ENCODE measurements around the gene SH3BP4. TPM values are rescaled to one million over a fixed set of nuclear protein-coding genes. Genes with fewer than 3 reads are reported as not detected.

Gene SH3BP4
- total and polyA plus RNA-seq, 2 of the 8 experiments (the other 6 are each of a cell fraction or from before 2014, with no cell fraction given): 28.3 to 35.4 TPM

DNA sequence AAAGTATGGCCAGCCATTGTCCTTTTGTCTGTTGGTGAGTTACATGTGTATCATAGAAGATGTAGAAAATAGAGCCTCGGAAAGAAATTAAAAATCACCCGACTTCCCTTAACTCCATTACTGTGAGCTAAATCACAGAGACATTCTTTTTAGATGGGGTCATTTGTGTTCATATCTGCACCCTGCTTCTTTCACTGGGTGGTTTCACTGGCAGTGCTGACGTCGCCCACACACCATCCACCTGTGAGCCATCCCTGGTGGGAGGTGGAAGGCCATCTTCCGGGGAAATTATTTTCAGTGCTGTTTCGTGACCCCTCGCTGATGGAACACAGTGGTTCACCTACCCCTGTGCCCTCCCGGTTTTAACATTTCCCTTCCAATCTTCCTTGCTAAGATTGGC is 21.2 kb downstream of the SH3BP4 start:
- peaks cover 28% of the 10 kb centered on the region for H3K79me1 ChIP-seq (ENCODE audit: low read depth, low read length)
- no peak overlapping the region for H2BK120ac ChIP-seq (replicated peaks; ENCODE audit: low read depth, low read length)
- no peaks in the 10 kb centered on the region for H3K27me3 ChIP-seq (replicated peaks in 1 of 4; ENCODE audit: control insufficient read depth in 3 of 4, extremely low read depth in 1 of 4, insufficient read depth in 3 of 4, low read length in 3 of 4)
- peaks cover 6% of the 10 kb centered on the region for H3K23me2 ChIP-seq (ENCODE audit: low read depth, low read length)
- DNase-seq (ENCODE audit: low read depth in 1 of 2, low spot score in 2 of 2) (no peak), FAIRE-seq (no peak)
- TF ChIP-seq SP1 (IDR thresholded peaks at IDR 0.05; ENCODE audit: low read depth, low read length): no peak
- TF ChIP-seq EZH2 (IDR thresholded peaks at IDR 0.05; ENCODE audit: low read depth, low read length, severe bottlenecking): no peak
- TF ChIP-seq KDM1A (IDR thresholded peaks at IDR 0.05; ENCODE audit: borderline replicate concordance, low read length): no peak
- no peak for TF ChIP-seq GTF2F1 (IDR thresholded peaks at IDR 0.05; ENCODE audit: borderline replicate concordance, low read depth, low read length)
- TF ChIP-seq, protein P1, sequence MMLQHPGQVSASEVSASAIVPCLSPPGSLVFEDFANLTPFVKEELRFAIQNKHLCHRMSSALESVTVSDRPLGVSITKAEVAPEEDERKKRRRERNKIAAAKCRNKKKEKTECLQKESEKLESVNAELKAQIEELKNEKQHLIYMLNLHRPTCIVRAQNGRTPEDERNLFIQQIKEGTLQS (IDR thresholded peaks at IDR 0.05; ENCODE audit: insufficient read depth, low read depth, low read length): no peak
- no peak for TF ChIP-seq TAF1 (IDR thresholded peaks at IDR 0.05; ENCODE audit: low read depth, low read length)
- no peak for TF ChIP-seq MAFK (IDR thresholded peaks at IDR 0.05; ENCODE audit: low read depth, low read length)
- TF ChIP-seq BCL11A (IDR thresholded peaks at IDR 0.05; ENCODE audit: low read depth in 2 of 2, low read length in 2 of 2): no peak
- no peak for TF ChIP-seq CREB1 (IDR thresholded peaks at IDR 0.05)
- no peak for TF ChIP-seq NRF1 (IDR thresholded peaks at IDR 0.05; ENCODE audit: low read depth, low read length)
- TF ChIP-seq POU5F1 (IDR thresholded peaks at IDR 0.05; ENCODE audit: low read depth, low read length): no peak
- TF ChIP-seq ASH2L (IDR thresholded peaks at IDR 0.05; ENCODE audit: low read length): no peak
- TF ChIP-seq SRF (IDR thresholded peaks at IDR 0.05; ENCODE audit: low read depth, low read length): no peak
- H3K4ac ChIP-seq (replicated peaks; ENCODE audit: insufficient read length, low read depth, low read length): no peak overlapping the region
- no peak overlapping the region for H2BK15ac ChIP-seq (ENCODE audit: low read length)
- H3K9me3 ChIP-seq (ENCODE audit: insufficient read depth in 2 of 2, low read depth in 1 of 2, low read length in 1 of 2): no peaks in the 10 kb centered on the region
- CTCF ChIA-PET (ENCODE audit: partially characterized antibody): interaction anchor here (0.6 to 1.2 kb wide), 6 partner anchors 10 to 609 kb away, joined by 3 to 6 read pairs (median 4); no protein-coding TSS in a partner anchor
- H3K18ac ChIP-seq (ENCODE audit: extremely low read depth, low read length): no peak overlapping the region
- peaks cover 13 to 94% of the 10 kb centered on the region in 2 experiments for H3K79me2 ChIP-seq (ENCODE audit: control insufficient read depth in 1 of 2, insufficient read depth in 2 of 2, low read length in 2 of 2)
- no peak overlapping the region for H2BK12ac ChIP-seq (ENCODE audit: low read depth, low read length)
- peak overlapping the region; percentile 40; the same call in 1 of the 2 replicates for H3K27ac ChIP-seq (ENCODE audit: low read depth, low read length)
- no peak overlapping the region for H3K14ac ChIP-seq (ENCODE audit: insufficient read length)
- H2BK5ac ChIP-seq (ENCODE audit: low read depth, low read length): no peak overlapping the region
- H3K56ac ChIP-seq (replicated peaks; ENCODE audit: insufficient read length, low read depth, low read length): no peak overlapping the region
- no peak overlapping the region for H3K4me2 ChIP-seq (ENCODE audit: insufficient read depth in 1 of 2, low read depth in 2 of 2, low read length in 2 of 2)
- peaks cover 0 to 16% (median 0%) of the 10 kb centered on the region in 4 experiments; a peak in 3 of 8 replicates for H3K36me3 ChIP-seq (ENCODE audit: control insufficient read depth in 2 of 4, insufficient read depth in 4 of 4, low read length in 3 of 4)
- POLR2A ChIA-PET (ENCODE audit: partially characterized antibody): no interaction called here
- H4K91ac ChIP-seq (replicated peaks; ENCODE audit: insufficient read length, low read length): no peak overlapping the region
- no peak overlapping the region for H2AFZ ChIP-seq (ENCODE audit: low read length)
- H4K5ac ChIP-seq (ENCODE audit: insufficient read length, low read depth, low read length): no peak overlapping the region
- H3K9ac ChIP-seq (replicated peaks in 1 of 4; ENCODE audit: extremely low read depth in 1 of 4, low read depth in 3 of 4, low read length in 3 of 4): no peak overlapping the region
- no peak overlapping the region for H2BK20ac ChIP-seq (ENCODE audit: low read length)
- H3K4me3 ChIP-seq (ENCODE audit: extremely low read depth in 1 of 4, insufficient read depth in 2 of 4, low read depth in 3 of 4, low read length in 4 of 4): no peak overlapping the region
- H3K4me1 ChIP-seq (replicated peaks in 1 of 4; ENCODE audit: control insufficient read depth in 3 of 4, insufficient read depth in 4 of 4, low read length in 3 of 4): peaks cover 0 to 23% (median 13%) of the 10 kb centered on the region in 4 experiments; a peak in 6 of 7 replicates
- H4K20me1 ChIP-seq (replicated peaks in 1 of 2; ENCODE audit: control insufficient read depth in 1 of 2, insufficient read depth in 2 of 2, low read length in 2 of 2): peaks cover 14 to 25% of the 10 kb centered on the region in 2 experiments
- 92% methylated on average over 8 of the region's 8 CpGs; no CpG with 5 or more reads in 1 of the 2 experiments for WGBS, 2 experiments (ENCODE audit: extremely low coverage in 1 of 2, insufficient coverage in 1 of 2, insufficient read length in 1 of 2, insufficient replicate concordance in 2 of 2, low coverage in 1 of 2, low lambda C conversion rate in 2 of 2, missing lambda C conversion rate in 1 of 2)
- no peak overlapping the region for H3K23ac ChIP-seq (ENCODE audit: insufficient read length)
- H4K8ac ChIP-seq (ENCODE audit: extremely low read depth, insufficient read depth, low read length): no peak overlapping the region
- H2AK5ac ChIP-seq (ENCODE audit: low read depth, low read length): 0 out of 2 replicates have a peak overlapping the region, but pooled peaks have one; percentile 76
